ENCODE measurements around the gene FUT3.

The FUT3 gene

GRCh38 chr19:5799247-5800241 is 51.7 kb downstream of the FUT3 start:
- DNase-seq: no peak

DNA sequence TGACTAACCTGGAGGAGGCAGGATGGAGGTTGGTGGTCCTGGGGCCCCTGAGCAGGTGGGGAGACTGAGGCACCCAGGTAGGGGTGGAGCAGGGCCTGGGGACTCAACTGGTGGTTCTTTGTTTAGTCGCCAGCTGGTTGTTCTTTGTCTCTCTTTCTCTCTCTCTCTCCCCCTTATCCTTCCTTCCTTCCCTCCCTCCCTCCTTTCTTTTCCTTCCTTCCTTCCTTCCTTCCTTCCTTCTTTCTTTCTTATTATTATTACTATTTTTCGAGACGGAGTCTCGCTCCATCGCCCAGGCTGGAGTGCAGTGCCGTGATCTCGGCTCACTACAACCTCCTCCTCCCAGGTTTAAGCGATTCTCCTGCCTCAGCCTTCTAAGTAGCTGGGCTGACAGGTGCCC is 53.0 kb downstream of the FUT3 start:
- no peak for DNase-seq

- no peak for DNase-seq
Measured at GRCh38 chr19:5795382-5795919, 55.8 kb downstream of the FUT3 start.

DNA sequence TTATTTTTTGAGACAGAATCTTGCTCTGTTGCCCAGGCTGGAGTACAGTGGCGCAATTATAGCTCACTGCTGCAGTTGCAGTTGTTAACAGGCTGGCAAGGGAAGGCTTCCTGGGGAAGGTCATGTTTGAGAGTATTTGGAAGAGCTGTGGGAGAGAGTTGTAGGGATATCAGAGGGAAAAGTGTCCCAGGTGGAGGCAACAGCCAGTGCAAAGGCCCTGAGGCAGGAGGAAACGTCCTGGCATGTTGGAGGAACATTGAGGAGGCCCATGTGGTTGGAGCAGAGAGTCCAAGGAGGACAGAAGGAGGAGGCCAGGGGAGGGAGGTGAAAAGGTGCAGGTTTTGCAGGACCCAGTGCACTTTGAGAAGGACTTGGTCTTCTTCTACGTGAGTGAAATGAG is 58.1 kb downstream of the FUT3 start:
- no peak for DNase-seq

Data from activated CD4-positive, alpha-beta T cell treated with anti-CD3 and anti-CD28 coated beads, Interleukin-2, amount 50 U/mL, for 48 hours (primary cell).